OCI-LY7 (cell line): ENCODE data around the gene NAALADL2. TPM values are rescaled to one million over a fixed set of nuclear protein-coding genes. Genes with fewer than 3 reads are reported as not detected.

Source experiments
- BruUV-seq: library from RNA; stranded (reverse); fragments of 400-500 nt; replicated peaks from 2 replicates; lab custom pipeline; 2021; lab: Mats Ljungman, UMichigan
- CTCF ChIA-PET: fragments of 300-600 bp; sonication (Branson Sonifier 250); formaldehyde crosslinking; loops from one replicate; lab custom pipeline; 2022; ENCODE audit warnings: antibody characterized with exemption; ENCODE audit not compliant: unreplicated experiment; lab: Charles Lee
- POLR2A ChIA-PET: fragments of 300-600 bp; sonication (Branson Sonifier 250); formaldehyde crosslinking; loops from one replicate; lab custom pipeline; 2022; ENCODE audit warnings: antibody characterized with exemption; lab: Charles Lee
- DNase-seq: peaks from one replicate; pipeline ENCODE4 v3.0.0-alpha.2; 2015; ENCODE audit warnings: low spot score
- H2AFZ ChIP-seq: fragments of 200-600 bp; sonication (generic), shearing (Covaris generic); 2 replicates; pipeline ENCODE4 v1.6.1; 2014; ENCODE audit warnings: mild to moderate bottlenecking, antibody characterized with exemption, low read length, moderate library complexity
- H3K27ac ChIP-seq: fragments of 200-600 bp; sonication (generic); 2 replicates; pipeline ENCODE4 v1.5.1; 2014; ENCODE audit warnings: mixed run types, low read depth, mild to moderate bottlenecking, moderate library complexity, low read length, inconsistent platforms; ENCODE audit not compliant: poor library complexity, severe bottlenecking
- H3K36me3 ChIP-seq: fragments of 200-600 bp; sonication (generic); 2 replicates; pipeline ENCODE4 v1.6.1; 2014; ENCODE audit warnings: mild to moderate bottlenecking, antibody characterized with exemption, low read length, moderate library complexity, mixed read lengths; ENCODE audit not compliant: insufficient read depth
- H3K4me1 ChIP-seq: fragments of 200-600 bp; sonication (generic); 2 replicates; pipeline ENCODE4 v1.5.1; 2014; ENCODE audit warnings: mild to moderate bottlenecking, low read length; ENCODE audit not compliant: insufficient read depth, poor library complexity, severe bottlenecking
- H3K4me2 ChIP-seq: fragments of 200-600 bp; sonication (generic); 2 replicates; pipeline ENCODE4 v1.6.1; 2014; ENCODE audit warnings: mild to moderate bottlenecking, low read length
- H3K4me3 ChIP-seq: fragments of 200-600 bp; sonication (generic); 2 replicates; pipeline ENCODE4 v1.5.1; 2014; ENCODE audit warnings: mild to moderate bottlenecking, low read depth, low read length; ENCODE audit not compliant: poor library complexity, severe bottlenecking
- H3K79me2 ChIP-seq: fragments of 200-600 bp; sonication (generic); 2 replicates; pipeline ENCODE4 v1.6.1; 2016; ENCODE audit warnings: low read depth, mild to moderate bottlenecking, low read length, moderate library complexity, mixed read lengths; ENCODE audit not compliant: insufficient read depth
- H3K9me2 ChIP-seq: fragments of 200-600 bp; sonication (generic); 2 replicates; pipeline ENCODE4 v1.6.1; 2016; ENCODE audit warnings: mild to moderate bottlenecking, low read length, mixed read lengths; ENCODE audit not compliant: insufficient read depth
- H3K9me3 ChIP-seq: fragments of 200-600 bp; sonication (generic); 2 replicates; pipeline ENCODE4 v1.6.1; 2014; ENCODE audit warnings: mild to moderate bottlenecking, mixed run types, low read length, mixed read lengths
- H4K20me1 ChIP-seq: fragments of 200-600 bp; sonication (generic); 2 replicates; pipeline ENCODE4 v1.6.1; 2014; ENCODE audit warnings: mild to moderate bottlenecking, antibody characterized with exemption, low read length, moderate library complexity, mixed read lengths; ENCODE audit not compliant: insufficient read depth
- EZH2phosphoT487 ChIP-seq: fragments of 200-600 bp; sonication (generic); IDR thresholded peaks from 2 replicates; pipeline ENCODE4 v1.6.1; 2018; ENCODE audit warnings: low read depth, borderline replicate concordance, mild to moderate bottlenecking, mixed run types, antibody characterized with exemption, low read length, moderate library complexity, mixed read lengths
- intact Hi-C: fragments of 100-400 bp; cut with micrococcal nuclease; formaldehyde crosslinking; loops from one replicate; pipeline ENCODE4 v1.10.0; 2022; ENCODE audit not compliant: unreplicated experiment
- total RNA-seq, 2 experiments: library from RNA; depleted of rRNA in 1 of 2; stranded (reverse); fragments of >200 nt in 1 of 2; shearing (Covaris generic) in 1 of 2; gene quantifications; 2 replicates each; pipeline ENCODE4 v1.2.3, GENCODE V29; 2014 to 2022
- TF ChIP-seq, protein P1 (sequence below): fragments of 200-600 bp; sonication (generic); conservative IDR thresholded peaks from 2 replicates; pipeline ENCODE4 v1.5.1; 2014; ENCODE audit warnings: mild to moderate bottlenecking, antibody characterized with exemption, low read length, moderate library complexity, mixed read lengths

NAALADL2 gene
- total RNA-seq, 2 experiments from 2014 or later = 0.25 to 0.70 TPM

GRCh38 chr3:174951498-174952005 lies 92.4 kb downstream of the NAALADL2 start:
- no peak overlapping the region for H2AFZ ChIP-seq
- intact Hi-C loops = no loop called here
- no peak for DNase-seq
- no peaks in the 10 kb centered on the region for H3K79me2 ChIP-seq
- H3K9me2 ChIP-seq = no peaks in the 10 kb centered on the region
- BruUV-seq = no TSS peak
- no peak overlapping the region for H3K4me3 ChIP-seq
- TF ChIP-seq EZH2phosphoT487 = no peak
- TF ChIP-seq, protein P1, sequence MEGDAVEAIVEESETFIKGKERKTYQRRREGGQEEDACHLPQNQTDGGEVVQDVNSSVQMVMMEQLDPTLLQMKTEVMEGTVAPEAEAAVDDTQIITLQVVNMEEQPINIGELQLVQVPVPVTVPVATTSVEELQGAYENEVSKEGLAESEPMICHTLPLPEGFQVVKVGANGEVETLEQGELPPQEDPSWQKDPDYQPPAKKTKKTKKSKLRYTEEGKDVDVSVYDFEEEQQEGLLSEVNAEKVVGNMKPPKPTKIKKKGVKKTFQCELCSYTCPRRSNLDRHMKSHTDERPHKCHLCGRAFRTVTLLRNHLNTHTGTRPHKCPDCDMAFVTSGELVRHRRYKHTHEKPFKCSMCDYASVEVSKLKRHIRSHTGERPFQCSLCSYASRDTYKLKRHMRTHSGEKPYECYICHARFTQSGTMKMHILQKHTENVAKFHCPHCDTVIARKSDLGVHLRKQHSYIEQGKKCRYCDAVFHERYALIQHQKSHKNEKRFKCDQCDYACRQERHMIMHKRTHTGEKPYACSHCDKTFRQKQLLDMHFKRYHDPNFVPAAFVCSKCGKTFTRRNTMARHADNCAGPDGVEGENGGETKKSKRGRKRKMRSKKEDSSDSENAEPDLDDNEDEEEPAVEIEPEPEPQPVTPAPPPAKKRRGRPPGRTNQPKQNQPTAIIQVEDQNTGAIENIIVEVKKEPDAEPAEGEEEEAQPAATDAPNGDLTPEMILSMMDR = no peak
- no peak overlapping the region for H3K27ac ChIP-seq
- no peaks in the 10 kb centered on the region for H3K36me3 ChIP-seq
- ChIA-PET CTCF (no interaction called here), POLR2A (interaction anchor here (0.7 kb wide), 1 partner anchor 302 kb away, joined by 3 read pairs; no protein-coding TSS in a partner anchor)
- no peaks in the 10 kb centered on the region for H3K9me3 ChIP-seq
- no peak overlapping the region for H3K4me2 ChIP-seq
- no peaks in the 10 kb centered on the region for H4K20me1 ChIP-seq
- no peaks in the 10 kb centered on the region for H3K4me1 ChIP-seq

GRCh38 chr3:174953068-174953467 lies 93.9 kb downstream of the NAALADL2 start:
- ChIA-PET CTCF (no interaction called here), POLR2A (no interaction called here)
- H3K79me2 ChIP-seq = no peaks in the 10 kb centered on the region
- H3K4me3 ChIP-seq = no peak overlapping the region
- no peak overlapping the region for H2AFZ ChIP-seq
- no peak overlapping the region for H3K4me2 ChIP-seq
- H3K36me3 ChIP-seq = no peaks in the 10 kb centered on the region
- H3K4me1 ChIP-seq = no peaks in the 10 kb centered on the region
- no peak for DNase-seq
- H3K9me3 ChIP-seq = no peaks in the 10 kb centered on the region
- no peaks in the 10 kb centered on the region for H3K9me2 ChIP-seq
- no TSS peak for BruUV-seq
- H4K20me1 ChIP-seq = no peaks in the 10 kb centered on the region
- no peak overlapping the region for H3K27ac ChIP-seq
- intact Hi-C loops = no loop called here
- TF ChIP-seq EZH2phosphoT487 = no peak
- TF ChIP-seq, protein P1 = no peak

- ChIA-PET POLR2A (no interaction called here), CTCF (no interaction called here)
- intact Hi-C loops = no loop called here
- DNase-seq = no peak
- Histone ChIP-seq H3K79me2 (no peaks in the 10 kb centered on the region), H3K36me3 (no peaks in the 10 kb centered on the region), H3K4me3 (no peak overlapping the region), H3K4me1 (no peaks in the 10 kb centered on the region), H4K20me1 (no peaks in the 10 kb centered on the region), H3K9me3 (no peaks in the 10 kb centered on the region), H3K4me2 (no peak overlapping the region), H3K27ac (no peak overlapping the region), H2AFZ (no peak overlapping the region), H3K9me2 (no peaks in the 10 kb centered on the region)
- TF ChIP-seq, protein P1 = no peak
- no peak for TF ChIP-seq EZH2phosphoT487
- BruUV-seq = no TSS peak
Observed at GRCh38 chr3:174955513-174956016, 96.4 kb downstream of the NAALADL2 start.
